ENCODE data around the gene BACH2.

Gene BACH2

GRCh38 chr6:90154755-90155470 is 141.7 kb downstream of the BACH2 start:
- no peaks in the 10 kb centered on the region for H3K9me2 ChIP-seq (replicated peaks; ENCODE audit: insufficient read depth, low read length)
- H3K27ac ChIP-seq (ENCODE audit: low read depth, low read length): no peak overlapping the region
- no peaks in the 10 kb centered on the region for H3K9me3 ChIP-seq (ENCODE audit: insufficient read depth, low read length)
- H3K9ac ChIP-seq (ENCODE audit: low read length): no peak overlapping the region
- peaks cover 10% of the 10 kb centered on the region; the same call in 1 of the 2 replicates for H4K20me1 ChIP-seq (ENCODE audit: low read depth, low read length)
- no peak overlapping the region for H3K4me2 ChIP-seq (ENCODE audit: low read depth, low read length, poor library complexity, severe bottlenecking)
- H3K27me3 ChIP-seq (ENCODE audit: low read length): no peaks in the 10 kb centered on the region
- H3K79me2 ChIP-seq (ENCODE audit: insufficient read depth, low read length): peaks cover 9% of the 10 kb centered on the region; the same call in 1 of the 2 replicates
- no peak overlapping the region for H3K4me3 ChIP-seq (ENCODE audit: insufficient read depth, low read length, poor library complexity, severe bottlenecking)
- no peak overlapping the region for H2AFZ ChIP-seq (ENCODE audit: low read depth, low read length, severe bottlenecking)
- H3F3A ChIP-seq (ENCODE audit: insufficient read depth): 0 out of 2 replicates have a peak, but pooled peaks cover 5% of the 10 kb centered on the region
- TF ChIP-seq CTCF (IDR thresholded peaks at IDR 0.05; ENCODE audit: insufficient read depth, low read length, poor library complexity, severe bottlenecking) (no peak), EZH2phosphoT487 (conservative IDR thresholded peaks at IDR 0.05; ENCODE audit: low read length) (no peak)
- H3K36me3 ChIP-seq (ENCODE audit: low read length): no peaks in the 10 kb centered on the region

- Histone ChIP-seq H3K9me2 (replicated peaks; ENCODE audit: insufficient read depth, low read length) (no peaks in the 10 kb centered on the region), H3K36me3 (ENCODE audit: low read length) (no peaks in the 10 kb centered on the region), H4K20me1 (ENCODE audit: low read depth, low read length) (0 out of 2 replicates have a peak, but pooled peaks cover 8% of the 10 kb centered on the region), H3K9me3 (ENCODE audit: insufficient read depth, low read length) (no peaks in the 10 kb centered on the region), H3K9ac (ENCODE audit: low read length) (no peak overlapping the region), H2AFZ (ENCODE audit: low read depth, low read length, severe bottlenecking) (no peak overlapping the region), H3K4me3 (ENCODE audit: insufficient read depth, low read length, poor library complexity, severe bottlenecking) (no peak overlapping the region), H3K27me3 (ENCODE audit: low read length) (no peaks in the 10 kb centered on the region), H3K79me2 (ENCODE audit: insufficient read depth, low read length) (peaks cover 9% of the 10 kb centered on the region; the same call in 1 of the 2 replicates), H3K27ac (ENCODE audit: low read depth, low read length) (no peak overlapping the region), H3F3A (ENCODE audit: insufficient read depth) (0 out of 2 replicates have a peak, but pooled peaks cover 5% of the 10 kb centered on the region), H3K4me2 (ENCODE audit: low read depth, low read length, poor library complexity, severe bottlenecking) (no peak overlapping the region)
- TF ChIP-seq EZH2phosphoT487 (conservative IDR thresholded peaks at IDR 0.05; ENCODE audit: low read length) (no peak), CTCF (IDR thresholded peaks at IDR 0.05; ENCODE audit: insufficient read depth, low read length, poor library complexity, severe bottlenecking) (no peak)
These were observed 144.8 kb downstream of the BACH2 start for GRCh38 chr6:90151576-90152422.

GRCh38 chr6:90149280-90149679 is 147.4 kb downstream of the BACH2 start:
- Histone ChIP-seq H3F3A (ENCODE audit: insufficient read depth) (0 out of 2 replicates have a peak, but pooled peaks cover 5% of the 10 kb centered on the region), H3K9me3 (ENCODE audit: insufficient read depth, low read length) (no peaks in the 10 kb centered on the region), H2AFZ (ENCODE audit: low read depth, low read length, severe bottlenecking) (no peak overlapping the region), H3K79me2 (ENCODE audit: insufficient read depth, low read length) (0 out of 2 replicates have a peak, but pooled peaks cover under 1% of the 10 kb centered on the region), H3K27me3 (ENCODE audit: low read length) (no peaks in the 10 kb centered on the region), H4K20me1 (ENCODE audit: low read depth, low read length) (0 out of 2 replicates have a peak, but pooled peaks cover 8% of the 10 kb centered on the region), H3K36me3 (ENCODE audit: low read length) (0 out of 2 replicates have a peak, but pooled peaks cover 4% of the 10 kb centered on the region), H3K4me3 (ENCODE audit: insufficient read depth, low read length, poor library complexity, severe bottlenecking) (no peak overlapping the region), H3K9ac (ENCODE audit: low read length) (no peak overlapping the region), H3K9me2 (replicated peaks; ENCODE audit: insufficient read depth, low read length) (no peaks in the 10 kb centered on the region), H3K4me2 (ENCODE audit: low read depth, low read length, poor library complexity, severe bottlenecking) (no peak overlapping the region), H3K27ac (ENCODE audit: low read depth, low read length) (no peak overlapping the region)
- TF ChIP-seq CTCF (IDR thresholded peaks at IDR 0.05; ENCODE audit: insufficient read depth, low read length, poor library complexity, severe bottlenecking) (no peak), EZH2phosphoT487 (conservative IDR thresholded peaks at IDR 0.05; ENCODE audit: low read length) (no peak)
